Upper lobe of right lung (tissue), 1 donor: ENCODE measurements around the gene PXDN. TPM values are rescaled to one million over a fixed set of nuclear protein-coding genes. Genes with fewer than 3 reads are reported as not detected.

Experiments used
- ATAC-seq: fragments of 200-7000 bp; cut with Tn5 transposase; one replicate; pipeline ENCODE4 v1.9.1; 2020; ENCODE audit warnings: mild to moderate bottlenecking, moderate library complexity
- DNase-seq: peaks from one replicate; pipeline ENCODE4 v3.0.0-alpha.2; 2020
- H3K27ac ChIP-seq: fragments of 200-600 bp; one replicate; pipeline ENCODE4 v1.8.0; 2022
- H3K27me3 ChIP-seq: fragments of 200-600 bp; one replicate; pipeline ENCODE4 v1.8.0; 2022; ENCODE audit warnings: mild to moderate bottlenecking
- H3K36me3 ChIP-seq: fragments of 200-600 bp; one replicate; pipeline ENCODE4 v1.8.0; 2022
- H3K4me1 ChIP-seq: fragments of 200-600 bp; one replicate; pipeline ENCODE4 v1.8.0; 2022
- H3K4me3 ChIP-seq: fragments of 200-600 bp; one replicate; pipeline ENCODE4 v1.8.0; 2022; ENCODE audit warnings: mild to moderate bottlenecking
- H3K9me3 ChIP-seq: fragments of 200-600 bp; one replicate; pipeline ENCODE4 v1.8.0; 2022
- intact Hi-C: fragments of 100-400 bp; cut with DNase I; formaldehyde crosslinking; loops from one replicate; pipeline ENCODE4 v1.11.0; 2022
- long read RNA-seq: library from polyadenylated mRNA; unstranded; transcript quantifications from one replicate; pipeline ENCODE4 v2.0.0, GENCODE V29; 2021
- total RNA-seq: library from RNA; stranded (reverse); fragmentation: NEBNext Ultra II Directional; extraction: Animal tissue kit (Norgen Biotek cat#: 25700); gene quantifications from one replicate; pipeline ENCODE4 v1.2.1, GENCODE V29; 2021
- TF ChIP-seq, protein P1 (sequence below): fragments of 200-600 bp; IDR thresholded peaks from one replicate; pipeline ENCODE4 v1.8.0; 2022; ENCODE audit warnings: antibody characterized with exemption
- donor health status: DM: no; HTN: yes; CAD: no; lungs with severe emphysema.

The PXDN gene, protein sequence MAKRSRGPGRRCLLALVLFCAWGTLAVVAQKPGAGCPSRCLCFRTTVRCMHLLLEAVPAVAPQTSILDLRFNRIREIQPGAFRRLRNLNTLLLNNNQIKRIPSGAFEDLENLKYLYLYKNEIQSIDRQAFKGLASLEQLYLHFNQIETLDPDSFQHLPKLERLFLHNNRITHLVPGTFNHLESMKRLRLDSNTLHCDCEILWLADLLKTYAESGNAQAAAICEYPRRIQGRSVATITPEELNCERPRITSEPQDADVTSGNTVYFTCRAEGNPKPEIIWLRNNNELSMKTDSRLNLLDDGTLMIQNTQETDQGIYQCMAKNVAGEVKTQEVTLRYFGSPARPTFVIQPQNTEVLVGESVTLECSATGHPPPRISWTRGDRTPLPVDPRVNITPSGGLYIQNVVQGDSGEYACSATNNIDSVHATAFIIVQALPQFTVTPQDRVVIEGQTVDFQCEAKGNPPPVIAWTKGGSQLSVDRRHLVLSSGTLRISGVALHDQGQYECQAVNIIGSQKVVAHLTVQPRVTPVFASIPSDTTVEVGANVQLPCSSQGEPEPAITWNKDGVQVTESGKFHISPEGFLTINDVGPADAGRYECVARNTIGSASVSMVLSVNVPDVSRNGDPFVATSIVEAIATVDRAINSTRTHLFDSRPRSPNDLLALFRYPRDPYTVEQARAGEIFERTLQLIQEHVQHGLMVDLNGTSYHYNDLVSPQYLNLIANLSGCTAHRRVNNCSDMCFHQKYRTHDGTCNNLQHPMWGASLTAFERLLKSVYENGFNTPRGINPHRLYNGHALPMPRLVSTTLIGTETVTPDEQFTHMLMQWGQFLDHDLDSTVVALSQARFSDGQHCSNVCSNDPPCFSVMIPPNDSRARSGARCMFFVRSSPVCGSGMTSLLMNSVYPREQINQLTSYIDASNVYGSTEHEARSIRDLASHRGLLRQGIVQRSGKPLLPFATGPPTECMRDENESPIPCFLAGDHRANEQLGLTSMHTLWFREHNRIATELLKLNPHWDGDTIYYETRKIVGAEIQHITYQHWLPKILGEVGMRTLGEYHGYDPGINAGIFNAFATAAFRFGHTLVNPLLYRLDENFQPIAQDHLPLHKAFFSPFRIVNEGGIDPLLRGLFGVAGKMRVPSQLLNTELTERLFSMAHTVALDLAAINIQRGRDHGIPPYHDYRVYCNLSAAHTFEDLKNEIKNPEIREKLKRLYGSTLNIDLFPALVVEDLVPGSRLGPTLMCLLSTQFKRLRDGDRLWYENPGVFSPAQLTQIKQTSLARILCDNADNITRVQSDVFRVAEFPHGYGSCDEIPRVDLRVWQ (N-terminal part only)
- 58.4 TPM for total RNA-seq
- long read RNA-seq, full-length matches to known transcripts, result 12 of 82 reads
- long read RNA-seq, partial matches to known transcripts, result 55 of 82 reads
- long read RNA-seq, other reads (novel, unspliced or antisense), result 15 of 82 reads

DNA sequence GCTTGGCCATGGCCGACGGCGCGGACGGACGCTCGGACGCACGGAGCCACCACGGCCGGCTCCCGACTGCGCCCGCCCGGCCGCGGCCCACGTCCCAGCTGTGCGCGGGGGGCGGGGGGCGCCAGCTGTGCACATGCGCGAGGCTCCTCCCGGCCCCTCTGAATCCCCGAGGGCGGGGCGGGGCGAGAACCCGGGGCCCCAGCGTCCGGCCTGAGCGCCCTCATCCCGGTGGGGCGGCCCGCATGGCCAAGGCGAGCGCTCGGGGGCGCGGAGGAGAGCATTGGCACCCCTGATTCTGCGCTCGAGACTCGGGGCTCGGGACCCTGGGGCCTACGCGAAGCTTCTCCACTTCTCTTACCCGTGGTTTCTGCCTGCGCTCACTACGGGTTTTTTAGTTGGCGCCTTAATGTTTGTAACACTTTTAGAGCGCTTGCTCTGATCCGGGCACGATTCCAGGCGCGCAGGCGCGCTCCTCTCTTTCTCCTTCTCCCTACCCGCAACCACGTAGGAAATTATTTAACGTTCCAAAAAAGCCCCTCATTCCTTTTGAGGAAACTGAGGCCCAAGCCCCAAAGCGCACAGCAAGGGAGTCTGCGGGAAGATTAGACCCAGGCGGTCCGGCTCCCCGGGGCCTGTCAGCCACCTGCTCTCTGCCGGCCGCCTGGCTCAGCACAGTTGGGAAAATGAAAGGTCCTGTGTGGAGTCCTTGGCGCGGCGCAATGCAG, at the start of gene PXDN:
Gene PXDN (minus strand): TSS at position 70 of the 725 bp plus-strand sequence. CDS start 60 bp downstream, at position 10.
- peak; percentile 68 for ATAC-seq
- DNase-seq, result peak; percentile 69
- Histone ChIP-seq H3K36me3 (no peaks in the 10 kb centered on the region), H3K4me3 (peak within 1 kb of the TSS; percentile 67), H3K4me1 (peaks cover 3% of the 10 kb centered on the region), H3K27me3 (peaks cover 18% of the 10 kb centered on the region), H3K27ac (peak within 1 kb of the TSS; percentile 85), H3K9me3 (no peaks in the 10 kb centered on the region)
- TF ChIP-seq, protein P1, sequence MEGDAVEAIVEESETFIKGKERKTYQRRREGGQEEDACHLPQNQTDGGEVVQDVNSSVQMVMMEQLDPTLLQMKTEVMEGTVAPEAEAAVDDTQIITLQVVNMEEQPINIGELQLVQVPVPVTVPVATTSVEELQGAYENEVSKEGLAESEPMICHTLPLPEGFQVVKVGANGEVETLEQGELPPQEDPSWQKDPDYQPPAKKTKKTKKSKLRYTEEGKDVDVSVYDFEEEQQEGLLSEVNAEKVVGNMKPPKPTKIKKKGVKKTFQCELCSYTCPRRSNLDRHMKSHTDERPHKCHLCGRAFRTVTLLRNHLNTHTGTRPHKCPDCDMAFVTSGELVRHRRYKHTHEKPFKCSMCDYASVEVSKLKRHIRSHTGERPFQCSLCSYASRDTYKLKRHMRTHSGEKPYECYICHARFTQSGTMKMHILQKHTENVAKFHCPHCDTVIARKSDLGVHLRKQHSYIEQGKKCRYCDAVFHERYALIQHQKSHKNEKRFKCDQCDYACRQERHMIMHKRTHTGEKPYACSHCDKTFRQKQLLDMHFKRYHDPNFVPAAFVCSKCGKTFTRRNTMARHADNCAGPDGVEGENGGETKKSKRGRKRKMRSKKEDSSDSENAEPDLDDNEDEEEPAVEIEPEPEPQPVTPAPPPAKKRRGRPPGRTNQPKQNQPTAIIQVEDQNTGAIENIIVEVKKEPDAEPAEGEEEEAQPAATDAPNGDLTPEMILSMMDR, result no peak
- intact Hi-C loops, result loop anchor here (10.0 kb wide), 1 partner anchor 70 kb away; no protein-coding TSS in a partner anchor

DNA sequence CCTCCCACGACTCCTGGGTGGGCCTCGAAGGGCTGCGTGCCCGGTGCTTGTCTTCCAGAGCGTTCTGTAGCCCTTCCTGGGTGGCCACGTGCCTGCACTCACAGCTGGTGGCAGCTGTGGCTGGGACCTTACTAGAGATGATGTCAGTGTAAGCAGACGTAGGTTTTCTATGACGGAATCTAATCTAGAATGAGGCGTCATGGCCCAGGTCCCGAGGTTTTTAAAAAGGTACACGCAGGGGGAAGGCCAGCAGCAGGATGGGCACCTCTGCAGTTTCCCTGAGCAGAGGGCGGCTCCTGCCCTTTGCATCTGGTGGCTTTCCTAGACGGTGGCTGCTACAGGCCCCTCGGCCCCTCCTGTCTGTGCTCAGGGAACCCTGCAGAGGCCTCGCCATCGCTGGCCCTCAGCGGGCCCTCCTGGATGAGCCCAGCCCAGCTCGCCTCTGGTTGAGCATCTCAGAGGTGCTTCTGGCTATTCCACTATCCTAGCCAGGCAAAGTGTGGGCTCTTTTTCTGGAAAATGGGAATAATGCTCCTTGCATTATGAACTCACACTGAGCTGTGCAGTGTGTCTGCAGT, 49.6 kb upstream of the PXDN start:
- ATAC-seq (no peak), DNase-seq (no peak)
- Histone ChIP-seq H3K36me3 (no peaks in the 10 kb centered on the region), H3K27ac (no peak overlapping the region), H3K27me3 (no peaks in the 10 kb centered on the region), H3K4me1 (no peaks in the 10 kb centered on the region), H3K4me3 (no peak overlapping the region), H3K9me3 (no peaks in the 10 kb centered on the region)
- TF ChIP-seq, protein P1, result no peak
- intact Hi-C loops, result no loop called here

DNA sequence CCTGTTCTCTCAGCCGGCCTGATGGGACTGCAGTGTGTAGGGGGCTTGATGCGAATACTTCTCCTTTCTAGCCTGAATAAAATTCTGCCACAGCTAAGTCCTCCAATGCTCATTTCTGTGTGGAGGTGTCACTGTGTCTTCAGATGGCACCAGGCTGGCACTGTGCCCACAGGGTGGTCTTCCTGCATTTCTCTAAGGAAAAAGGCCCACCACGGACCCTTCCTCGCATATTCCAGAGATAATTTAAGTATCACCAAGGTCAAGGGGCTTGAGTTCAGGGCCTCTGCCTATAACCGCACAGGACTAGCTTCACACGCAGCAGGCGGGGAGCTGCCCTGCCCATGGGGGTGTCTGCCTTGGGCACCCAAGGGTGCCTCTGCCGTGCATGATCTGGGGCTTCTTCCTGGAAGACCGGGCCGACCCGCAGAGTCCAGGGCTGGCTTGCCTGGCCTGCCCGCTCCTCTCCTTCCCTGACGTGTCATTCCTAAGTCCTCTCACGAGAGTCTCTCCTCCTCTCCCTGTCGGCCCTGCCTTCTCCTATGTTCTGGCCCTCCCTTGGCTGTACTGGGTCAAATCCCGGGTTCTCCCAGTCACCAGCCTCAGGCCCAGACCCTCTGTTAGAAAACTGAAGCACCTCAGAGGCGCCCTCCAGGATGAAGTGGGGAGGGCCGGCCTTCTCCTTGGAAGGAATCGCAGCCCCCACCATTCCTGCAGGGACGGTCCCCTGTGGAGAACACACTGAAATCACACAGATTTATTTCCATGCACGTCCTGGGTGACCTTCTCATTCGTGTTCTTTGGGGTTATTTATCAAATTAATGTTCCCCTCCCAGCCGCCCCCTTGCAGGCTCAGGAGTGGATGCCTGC, 48.9 kb upstream of the PXDN start:
- Histone ChIP-seq H3K4me1 (no peaks in the 10 kb centered on the region), H3K9me3 (no peaks in the 10 kb centered on the region), H3K36me3 (no peaks in the 10 kb centered on the region), H3K27me3 (no peaks in the 10 kb centered on the region), H3K4me3 (no peak overlapping the region), H3K27ac (no peak overlapping the region)
- TF ChIP-seq, protein P1, result no peak
- intact Hi-C loops, result no loop called here
- DNase-seq, result no peak
- ATAC-seq, result peak; percentile 6

DNA sequence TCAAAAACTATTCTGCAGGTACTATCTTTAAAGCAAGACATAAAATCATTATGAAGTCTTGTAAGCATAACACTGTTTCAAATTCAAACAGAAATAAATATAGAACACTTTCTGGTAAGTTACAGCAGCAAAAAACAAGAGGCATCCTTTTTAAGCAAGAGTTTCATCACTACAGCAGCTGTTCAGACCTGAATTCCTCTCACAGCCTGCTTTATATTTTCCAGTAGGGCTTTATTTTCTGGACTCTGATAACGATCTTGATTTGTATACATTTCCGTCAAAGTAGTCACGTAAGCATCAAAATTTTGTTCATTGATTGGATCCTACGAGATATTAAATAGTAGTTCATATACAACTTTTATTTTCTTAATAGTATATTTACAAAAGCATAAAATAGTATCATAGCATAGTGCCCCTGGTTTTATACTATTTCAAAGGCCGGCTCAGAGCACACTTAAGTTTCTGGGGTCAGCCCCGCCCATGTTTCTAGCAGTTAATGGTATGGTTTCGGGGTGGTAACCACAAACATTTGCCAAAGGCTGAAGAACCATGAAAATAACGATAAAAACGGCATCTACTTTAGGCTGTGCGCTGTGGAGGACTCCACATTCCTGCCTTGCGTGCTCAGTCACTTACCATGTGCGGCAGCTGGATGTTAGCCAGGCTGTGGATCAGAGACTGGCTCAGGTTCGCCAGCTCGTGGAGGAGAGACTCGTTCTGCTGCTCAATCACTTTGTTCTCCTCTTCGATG, 47.5 kb upstream of the PXDN start:
- Histone ChIP-seq H3K27ac (no peak overlapping the region), H3K4me1 (no peaks in the 10 kb centered on the region), H3K27me3 (no peaks in the 10 kb centered on the region), H3K4me3 (no peak overlapping the region), H3K9me3 (no peaks in the 10 kb centered on the region), H3K36me3 (no peaks in the 10 kb centered on the region)
- intact Hi-C loops, result no loop called here
- TF ChIP-seq, protein P1, result no peak
- peak; percentile 75 for ATAC-seq
- peak; percentile 81 for DNase-seq
